ENCODE results near the gene RPS6KA4. TPM values are rescaled to one million over a fixed set of nuclear protein-coding genes. Genes with fewer than 3 reads are reported as not detected.
A peak's percentile ranks its signal among the peaks of the same experiment; 100 is the strongest.

RPS6KA4 gene
- total RNA-seq, 1 donor from 2014 or later: 42.4 TPM

- H3K4me1 ChIP-seq: peaks cover 27% of the 10 kb centered on the region
- intact Hi-C loops (cut with DNase I): no loop called here
- peak; percentile 90 for DNase-seq
- H3K4me3 ChIP-seq: peak overlapping the region; percentile 37
- H3K9me3 ChIP-seq: no peaks in the 10 kb centered on the region
- H3K27ac ChIP-seq: peak overlapping the region; percentile 69
- H3K27me3 ChIP-seq: no peaks in the 10 kb centered on the region
- ATAC-seq: peak; percentile 68
- H3K36me3 ChIP-seq: no peaks in the 10 kb centered on the region
- peak; percentile 70 for TF ChIP-seq CTCF (IDR thresholded peaks at IDR 0.05)
Observed at GRCh38 chr11:64355078-64355940, 3.7 kb upstream of the RPS6KA4 start.

- Histone ChIP-seq H3K27me3 (no peaks in the 10 kb centered on the region), H3K9me3 (no peaks in the 10 kb centered on the region), H3K36me3 (peaks cover 8% of the 10 kb centered on the region), H3K27ac (no peak overlapping the region), H3K4me1 (peaks cover 32% of the 10 kb centered on the region), H3K4me3 (no peak overlapping the region)
- DNase-seq: peak; percentile 74
- intact Hi-C loops (cut with DNase I): no loop called here
- peak; percentile 29 for TF ChIP-seq CTCF (IDR thresholded peaks at IDR 0.05)
- ATAC-seq: no peak
Observed at GRCh38 chr11:64356498-64357411, 2.2 kb upstream of the RPS6KA4 start.

GRCh38 chr11:64357446-64357845, 1.5 kb upstream of the RPS6KA4 start:
- Histone ChIP-seq H3K9me3 (no peaks in the 10 kb centered on the region), H3K36me3 (peaks cover 15% of the 10 kb centered on the region), H3K27me3 (no peaks in the 10 kb centered on the region), H3K27ac (no peak overlapping the region), H3K4me1 (peaks cover 32% of the 10 kb centered on the region), H3K4me3 (no peak overlapping the region)
- intact Hi-C loops (cut with DNase I): no loop called here
- TF ChIP-seq CTCF (IDR thresholded peaks at IDR 0.05): no peak
- DNase-seq (no peak), ATAC-seq (no peak)

GRCh38 chr11:64357904-64358535, 942 bp upstream of the RPS6KA4 start:
- no peak for DNase-seq
- Histone ChIP-seq H3K27me3 (no peaks in the 10 kb centered on the region), H3K4me3 (peak overlapping the region; percentile 91), H3K27ac (peak overlapping the region; percentile 91), H3K4me1 (peaks cover 32% of the 10 kb centered on the region), H3K9me3 (no peaks in the 10 kb centered on the region), H3K36me3 (peaks cover 21% of the 10 kb centered on the region)
- ATAC-seq: no peak
- intact Hi-C loops (cut with DNase I): no loop called here
- no peak for TF ChIP-seq CTCF (IDR thresholded peaks at IDR 0.05)

- Histone ChIP-seq H3K36me3 (peaks cover 26% of the 10 kb centered on the region), H3K27ac (peak overlapping the region; percentile 91), H3K27me3 (no peaks in the 10 kb centered on the region), H3K9me3 (no peaks in the 10 kb centered on the region), H3K4me1 (peaks cover 32% of the 10 kb centered on the region), H3K4me3 (peak overlapping the region; percentile 91)
- TF ChIP-seq CTCF (IDR thresholded peaks at IDR 0.05): no peak
- ATAC-seq: no peak
- DNase-seq: no peak
- intact Hi-C loops (cut with DNase I): no loop called here
Observed at GRCh38 chr11:64358536-64358906, 441 bp upstream of the RPS6KA4 start.
